H1 (cell line): Measurements from ENCODE around the gene RIPPLY2. TPM values are rescaled to one million over a fixed set of nuclear protein-coding genes. Genes with fewer than 3 reads are reported as not detected.

ENCODE experiments used
- CTCF ChIA-PET: fragments of 300-600 bp; sonication (Branson Sonifier 250); formaldehyde crosslinking; loops from one replicate; lab custom pipeline; 2021; ENCODE audit not compliant: partially characterized antibody; lab: Charles Lee
- POLR2A ChIA-PET: fragments of 300-600 bp; sonication (Branson Sonifier 250); formaldehyde crosslinking; loops from one replicate; lab custom pipeline; 2021; ENCODE audit warnings: inconsistent platforms; ENCODE audit not compliant: partially characterized antibody; lab: Charles Lee
- DNase-seq, 2 experiments: peaks; one replicate each; pipeline versions ENCODE4 v3.0.0 to v3.0.0-alpha.2; 2010 to 2022; ENCODE audit warnings: low spot score in 2 of 2, low read depth in 1 of 2, mixed read lengths in 1 of 2
- FAIRE-seq: peaks from 2 replicates; lab custom pipeline; 2011; peaks lifted over from hg19 to GRCh38; lab: Jason Lieb, UNC
- H2AFZ ChIP-seq: 2 replicates; pipeline ENCODE4 v1.8.1; 2012; ENCODE audit warnings: low read length, inconsistent platforms
- H2AK5ac ChIP-seq: 2 replicates; pipeline ENCODE4 v1.6.1; 2013; ENCODE audit warnings: low read depth, low read length
- H2BK120ac ChIP-seq: replicated peaks from 2 replicates; pipeline ENCODE3; 2013; ENCODE audit warnings: low read depth, low read length, inconsistent platforms
- H2BK12ac ChIP-seq: 2 replicates; pipeline ENCODE4 v1.6.1; 2013; ENCODE audit warnings: low read depth, low read length
- H2BK15ac ChIP-seq: 2 replicates; pipeline ENCODE4 v1.6.1; 2013; ENCODE audit warnings: low read length
- H2BK20ac ChIP-seq: 2 replicates; pipeline ENCODE4 v1.6.1; 2013; ENCODE audit warnings: low read length
- H2BK5ac ChIP-seq: 2 replicates; pipeline ENCODE4 v1.6.1; 2013; ENCODE audit warnings: low read depth, low read length
- H3K14ac ChIP-seq: 2 replicates; pipeline ENCODE4 v1.6.1; 2013; ENCODE audit warnings: inconsistent platforms; ENCODE audit not compliant: insufficient read length
- H3K18ac ChIP-seq: 2 replicates; pipeline ENCODE4 v1.6.1; 2013; ENCODE audit warnings: low read length; ENCODE audit errors: extremely low read depth
- H3K23ac ChIP-seq: 2 replicates; pipeline ENCODE4 v1.6.1; 2013; ENCODE audit warnings: inconsistent platforms; ENCODE audit not compliant: insufficient read length
- H3K23me2 ChIP-seq: 2 replicates; pipeline ENCODE4 v1.6.1; 2013; ENCODE audit warnings: low read depth, low read length
- H3K27ac ChIP-seq: 2 replicates; pipeline ENCODE4 v1.6.1; 2011; ENCODE audit warnings: low read depth, low read length, inconsistent platforms
- H3K27me3 ChIP-seq, 4 experiments: replicated peaks in 1 of 4; 1 replicate in 1 of 4; 2 replicates in 3 of 4; pipeline versions ENCODE4 v1.6.1 to v1.8.1; 2011 to 2013; ENCODE audit warnings: low read length in 3 of 4, mild to moderate bottlenecking in 3 of 4, inconsistent platforms in 2 of 4, mixed read lengths in 2 of 4, moderate library complexity in 1 of 4; ENCODE audit not compliant: control insufficient read depth in 3 of 4, insufficient read depth in 3 of 4; ENCODE audit errors: extremely low read depth in 1 of 4
- H3K36me3 ChIP-seq, 4 experiments: 2 replicates each; pipeline versions ENCODE4 v1.6.1 to v1.8.1; 2011 to 2013; ENCODE audit warnings: mild to moderate bottlenecking in 4 of 4, low read length in 3 of 4, moderate library complexity in 2 of 4, control low read depth in 1 of 4, inconsistent platforms in 1 of 4; ENCODE audit not compliant: insufficient read depth in 4 of 4, control insufficient read depth in 2 of 4
- H3K4ac ChIP-seq: replicated peaks from 2 replicates; pipeline ENCODE3; 2013; ENCODE audit warnings: low read length, low read depth, mixed read lengths, inconsistent platforms; ENCODE audit not compliant: insufficient read length
- H3K4me1 ChIP-seq, 4 experiments: replicated peaks in 1 of 4; 1 replicate in 1 of 4; 2 replicates in 3 of 4; pipeline versions ENCODE4 v1.6.1 to v1.8.1; 2011 to 2013; ENCODE audit warnings: low read length in 3 of 4, inconsistent platforms in 2 of 4, mixed read lengths in 1 of 4; ENCODE audit not compliant: insufficient read depth in 4 of 4, control insufficient read depth in 3 of 4
- H3K4me2 ChIP-seq, 2 experiments: 2 replicates each; pipeline versions ENCODE4 v1.6.1 to v1.8.1; 2011 to 2013; ENCODE audit warnings: low read depth in 2 of 2, low read length in 2 of 2, control low read depth in 1 of 2, inconsistent platforms in 1 of 2, mild to moderate bottlenecking in 1 of 2; ENCODE audit not compliant: insufficient read depth in 1 of 2
- H3K4me3 ChIP-seq, 4 experiments: fragments of 200-600, 300-600 bp in 1 of 4; sonication (generic), shearing (Covaris generic), sonication (Bioruptor Twin) in 1 of 4; 2 replicates each; pipeline versions ENCODE4 v1.5.1 to v1.8.1; 2011 to 2016; ENCODE audit warnings: low read length in 4 of 4, low read depth in 3 of 4, control low read depth in 2 of 4, inconsistent platforms in 2 of 4, mild to moderate bottlenecking in 2 of 4, mixed read lengths in 1 of 4, moderate library complexity in 1 of 4; ENCODE audit not compliant: insufficient read depth in 2 of 4; ENCODE audit errors: extremely low read depth in 1 of 4
- H3K56ac ChIP-seq: replicated peaks from 2 replicates; pipeline ENCODE3; 2013; ENCODE audit warnings: low read depth, mild to moderate bottlenecking, mixed read lengths, low read length, inconsistent platforms; ENCODE audit not compliant: insufficient read length
- H3K79me1 ChIP-seq: 2 replicates; pipeline ENCODE4 v1.6.1; 2013; ENCODE audit warnings: low read depth, low read length, control low read depth
- H3K79me2 ChIP-seq, 2 experiments: 2 replicates each; pipeline versions ENCODE4 v1.6.1 to v1.8.1; 2012 to 2013; ENCODE audit warnings: low read length in 2 of 2, mild to moderate bottlenecking in 2 of 2, inconsistent platforms in 1 of 2; ENCODE audit not compliant: insufficient read depth in 2 of 2, control insufficient read depth in 1 of 2
- H3K9ac ChIP-seq, 4 experiments: replicated peaks in 1 of 4; 1 replicate in 1 of 4; 2 replicates in 3 of 4; pipeline versions ENCODE4 v1.6.1 to v1.8.1; 2011 to 2013; ENCODE audit warnings: low read depth in 3 of 4, low read length in 3 of 4, control low read depth in 2 of 4, mild to moderate bottlenecking in 2 of 4, moderate library complexity in 2 of 4, inconsistent platforms in 1 of 4; ENCODE audit errors: extremely low read depth in 1 of 4
- H3K9me3 ChIP-seq, 2 experiments: 2 replicates each; pipeline versions ENCODE4 v1.6.1 to v1.8.1; 2012 to 2013; ENCODE audit warnings: mild to moderate bottlenecking in 2 of 2, moderate library complexity in 2 of 2, control low read depth in 1 of 2, inconsistent platforms in 1 of 2, low read depth in 1 of 2, low read length in 1 of 2, mixed read lengths in 1 of 2; ENCODE audit not compliant: insufficient read depth in 2 of 2
- H4K20me1 ChIP-seq, 2 experiments: replicated peaks in 1 of 2; 2 replicates each; pipeline versions ENCODE3 to v1.8.1; 2011 to 2013; ENCODE audit warnings: inconsistent platforms in 2 of 2, low read length in 2 of 2, mild to moderate bottlenecking in 1 of 2; ENCODE audit not compliant: insufficient read depth in 2 of 2, control insufficient read depth in 1 of 2
- H4K5ac ChIP-seq: 2 replicates; pipeline ENCODE4 v1.6.1; 2013; ENCODE audit warnings: low read length, low read depth, mixed read lengths, inconsistent platforms; ENCODE audit not compliant: insufficient read length
- H4K8ac ChIP-seq: 2 replicates; pipeline ENCODE4 v1.8.0; 2013; ENCODE audit warnings: mild to moderate bottlenecking, moderate library complexity, low read length, inconsistent platforms; ENCODE audit not compliant: insufficient read depth; ENCODE audit errors: extremely low read depth
- H4K91ac ChIP-seq: replicated peaks from 2 replicates; pipeline ENCODE3; 2013; ENCODE audit warnings: low read length, mixed read lengths, inconsistent platforms; ENCODE audit not compliant: insufficient read length
- ASH2L ChIP-seq: fragments of 200-600, 300-600 bp; sonication (generic); IDR thresholded peaks from one replicate; pipeline ENCODE4 v1.7.1; 2017; ENCODE audit warnings: low read length
- CHD1 ChIP-seq: IDR thresholded peaks from 2 replicates; pipeline ENCODE4 v1.6.1; 2012; ENCODE audit warnings: low read depth, low read length, improper control_type of control experiment
- CTCF ChIP-seq, 3 experiments: IDR thresholded peaks; 1 replicate in 2 of 3; 2 replicates in 1 of 3; pipeline versions ENCODE4 v1.5.1 to v1.6.1; 2011; ENCODE audit warnings: low read length in 3 of 3, mild to moderate bottlenecking in 3 of 3, inconsistent platforms in 2 of 3, low read depth in 1 of 3, moderate library complexity in 1 of 3; ENCODE audit not compliant: insufficient read depth in 1 of 3; ENCODE audit errors: control extremely low read depth in 1 of 3
- EGR1 ChIP-seq: IDR thresholded peaks from 2 replicates; pipeline ENCODE4 v1.6.1; 2011; ENCODE audit warnings: low read depth, low read length, borderline replicate concordance
- FOSL1 ChIP-seq: IDR thresholded peaks from 2 replicates; pipeline ENCODE4 v1.6.1; 2011; ENCODE audit warnings: mild to moderate bottlenecking, low read depth, low read length, moderate library complexity; ENCODE audit not compliant: insufficient read depth
- JUND ChIP-seq: IDR thresholded peaks from 2 replicates; pipeline ENCODE4 v1.6.1; 2011; ENCODE audit warnings: mild to moderate bottlenecking, improper control_type of control experiment, low read length
- KDM1A ChIP-seq: fragments of 200-600, 300-600 bp; sonication (generic); IDR thresholded peaks from 2 replicates; pipeline ENCODE4 v1.7.1; 2016; ENCODE audit warnings: mild to moderate bottlenecking, low read length, borderline replicate concordance
- KDM4A ChIP-seq: IDR thresholded peaks from one replicate; pipeline ENCODE4 v1.7.1; 2012; ENCODE audit warnings: low read depth, mild to moderate bottlenecking, moderate library complexity, low read length, inconsistent platforms; ENCODE audit not compliant: severe bottlenecking
- POLR2AphosphoS5 ChIP-seq: IDR thresholded peaks from 2 replicates; pipeline ENCODE4 v1.6.1; 2011; ENCODE audit warnings: low read depth, low read length
- RAD21 ChIP-seq, 2 experiments: IDR thresholded peaks in 1 of 2; conservative IDR thresholded peaks in 1 of 2; 2 replicates each; pipeline ENCODE4 v1.6.1; 2011; ENCODE audit warnings: low read depth in 2 of 2, low read length in 2 of 2, improper control_type of control experiment in 1 of 2, inconsistent platforms in 1 of 2, mild to moderate bottlenecking in 1 of 2, moderate library complexity in 1 of 2
- SP1 ChIP-seq: IDR thresholded peaks from 2 replicates; pipeline ENCODE4 v1.6.1; 2011; ENCODE audit warnings: low read depth, low read length
- TEAD4 ChIP-seq: IDR thresholded peaks from 2 replicates; pipeline ENCODE4 v1.6.1; 2012; ENCODE audit warnings: low read depth, low read length, inconsistent platforms, mixed read lengths
- WGBS, 2 experiments: shearing (Covaris generic) in 1 of 2; methylation state at CpG; one replicate each; pipeline versions ENCODE4 v1.1.6 to v1.1.7; 2013 to 2015; ENCODE audit warnings: low lambda C conversion rate in 2 of 2, mixed read lengths in 2 of 2, inconsistent platforms in 1 of 2, low coverage in 1 of 2, missing lambda C conversion rate in 1 of 2; ENCODE audit not compliant: insufficient replicate concordance in 2 of 2, insufficient coverage in 1 of 2, insufficient read length in 1 of 2; ENCODE audit errors: extremely low coverage in 1 of 2, missing lambda C conversion rate in 1 of 2; 5-methylcytosine and 5-hydroxymethylcytosine counted together
- polyA plus RNA-seq, 7 experiments: library from polyadenylated mRNA; depleted of rRNA in 3 of 7; stranded (reverse) in 5 of 7; unstranded in 2 of 7; fragments of >200 nt in 5 of 7; fragments of 200-250 nt in 2 of 7; gene quantifications; 1 replicate in 5 of 7; 2 replicates in 1 of 7; 4 replicates in 1 of 7; pipeline versions ENCODE4 v1.2.1 to v1.2.3, GENCODE V29; 2011 to 2013; ENCODE audit warnings: missing spikeins in 2 of 7, mixed read lengths in 2 of 7
- total RNA-seq: library from RNA; stranded (reverse); fragmentation: NEBNext Ultra II Directional; extraction: Animal tissue kit (Norgen Biotek cat#: 25700); gene quantifications from 2 replicates; pipeline ENCODE4 v1.2.1, GENCODE V29; 2021

RIPPLY2 gene
- total and polyA plus RNA-seq, 2 of the 8 experiments (the other 6 are each of a cell fraction or from before 2014, with no cell fraction given), result 0.74 to 1.5 TPM

- H3K36me3 ChIP-seq, result no peaks in the 10 kb centered on the region
- no peak overlapping the region for H3K27ac ChIP-seq
- no peak overlapping the region for H3K56ac ChIP-seq
- H2BK15ac ChIP-seq, result no peak overlapping the region
- no peak overlapping the region for H2BK5ac ChIP-seq
- H3K9me3 ChIP-seq, result no peaks in the 10 kb centered on the region
- no peak overlapping the region for H2AFZ ChIP-seq
- H4K20me1 ChIP-seq, result no peaks in the 10 kb centered on the region
- no peaks in the 10 kb centered on the region; the same call in 1 of the 2 replicates for H3K79me1 ChIP-seq
- no peak for FAIRE-seq
- no peak overlapping the region for H2BK120ac ChIP-seq
- H2BK20ac ChIP-seq, result no peak overlapping the region
- H3K23me2 ChIP-seq, result no peaks in the 10 kb centered on the region
- no peak overlapping the region for H3K4ac ChIP-seq
- H3K14ac ChIP-seq, result no peak overlapping the region
- no peak overlapping the region for H3K9ac ChIP-seq
- no peaks in the 10 kb centered on the region for H3K27me3 ChIP-seq
- H3K79me2 ChIP-seq, result peaks cover 0 to 14% of the 10 kb centered on the region in 2 experiments; a peak in 2 of 4 replicates
- CTCF ChIA-PET, result no interaction called here
- H3K4me1 ChIP-seq, result peaks cover 0 to 4% (median under 1%) of the 10 kb centered on the region in 4 experiments; a peak in 2 of 7 replicates
- H4K5ac ChIP-seq, result no peak overlapping the region
- no peak overlapping the region for H3K4me2 ChIP-seq
- POLR2A ChIA-PET, result no interaction called here
- H3K4me3 ChIP-seq, result no peak overlapping the region
- WGBS, 2 experiments, result 85% methylated on average over 6 of the region's 6 CpGs; no CpG with 5 or more reads in 1 of the 2 experiments
- no peak overlapping the region for H2AK5ac ChIP-seq
- no peak overlapping the region for H4K8ac ChIP-seq
- H3K23ac ChIP-seq, result no peak overlapping the region
- H3K18ac ChIP-seq, result no peak overlapping the region
- H4K91ac ChIP-seq, result no peak overlapping the region
- DNase-seq, result no peak
- no peak overlapping the region for H2BK12ac ChIP-seq
- TF ChIP-seq ASH2L, result no peak
- no peak for TF ChIP-seq RAD21 (IDR thresholded peaks at IDR 0.05 in 1 of 2, conservative IDR thresholded peaks at IDR 0.05 in 1 of 2; ENCODE audit: low read depth in 2 of 2, low read length in 2 of 2)
- no peak for TF ChIP-seq POLR2AphosphoS5
- no peak for TF ChIP-seq KDM4A
- no peak for TF ChIP-seq CHD1
- TF ChIP-seq KDM1A, result no peak
- no peak for TF ChIP-seq TEAD4
- no peak for TF ChIP-seq JUND
- no peak for TF ChIP-seq SP1
- no peak for TF ChIP-seq CTCF (IDR thresholded peaks at IDR 0.05; ENCODE audit: control extremely low read depth in 1 of 3, insufficient read depth in 1 of 3, low read depth in 1 of 3, low read length in 3 of 3)
- no peak for TF ChIP-seq FOSL1
- TF ChIP-seq EGR1, result no peak
Measured at GRCh38 chr6:83875843-83876242, 22.7 kb downstream of the RIPPLY2 start.
